IPS-18a (cell line): Measurements from ENCODE around the gene ITGB1BP1.

Source experiments
- H3K27ac ChIP-seq: one replicate; pipeline ENCODE4 v1.5.1; 2013; ENCODE audit warnings: low read length
- H3K27me3 ChIP-seq: one replicate; pipeline ENCODE4 v1.6.1; 2013; ENCODE audit warnings: mild to moderate bottlenecking, low read length; ENCODE audit not compliant: control insufficient read depth, insufficient read depth
- H3K36me3 ChIP-seq: one replicate; pipeline ENCODE4 v1.6.1; 2013; ENCODE audit warnings: low read depth, low read length; ENCODE audit not compliant: control insufficient read depth
- H3K4me1 ChIP-seq: one replicate; pipeline ENCODE4 v1.6.1; 2013; ENCODE audit warnings: low read depth, low read length; ENCODE audit not compliant: control insufficient read depth
- H3K4me3 ChIP-seq: one replicate; pipeline ENCODE4 v1.5.1; 2013; ENCODE audit warnings: low read length
- H3K9ac ChIP-seq: one replicate; pipeline ENCODE4 v1.6.1; 2013; ENCODE audit warnings: mild to moderate bottlenecking, low read length, moderate library complexity
- H3K9me3 ChIP-seq: one replicate; pipeline ENCODE4 v1.6.1; 2013; ENCODE audit warnings: low read depth, low read length; ENCODE audit not compliant: control insufficient read depth

Gene ITGB1BP1

GRCh38 chr2:9422321-9423099, 818 bp downstream of the ITGB1BP1 start:
- Histone ChIP-seq H3K4me1 (peaks cover 5% of the 10 kb centered on the region), H3K9me3 (no peaks in the 10 kb centered on the region), H3K27ac (no peak overlapping the region), H3K27me3 (peaks cover 9% of the 10 kb centered on the region), H3K4me3 (peak overlapping the region; percentile 93), H3K9ac (no peak overlapping the region), H3K36me3 (no peaks in the 10 kb centered on the region)

GRCh38 chr2:9420495-9420894, 2.8 kb downstream of the ITGB1BP1 start:
- Histone ChIP-seq H3K27ac (no peak overlapping the region), H3K36me3 (no peaks in the 10 kb centered on the region), H3K4me1 (peaks cover 5% of the 10 kb centered on the region), H3K27me3 (peaks cover 9% of the 10 kb centered on the region), H3K9me3 (no peaks in the 10 kb centered on the region), H3K4me3 (no peak overlapping the region), H3K9ac (no peak overlapping the region)

- H3K9ac ChIP-seq, result no peak overlapping the region
- no peak overlapping the region for H3K4me3 ChIP-seq
- H3K9me3 ChIP-seq, result no peaks in the 10 kb centered on the region
- peaks cover 9% of the 10 kb centered on the region for H3K27me3 ChIP-seq
- no peak overlapping the region for H3K27ac ChIP-seq
- H3K4me1 ChIP-seq, result peaks cover 2% of the 10 kb centered on the region
- no peaks in the 10 kb centered on the region for H3K36me3 ChIP-seq
These were observed 3.8 kb downstream of the ITGB1BP1 start for GRCh38 chr2:9419541-9419940.

DNA sequence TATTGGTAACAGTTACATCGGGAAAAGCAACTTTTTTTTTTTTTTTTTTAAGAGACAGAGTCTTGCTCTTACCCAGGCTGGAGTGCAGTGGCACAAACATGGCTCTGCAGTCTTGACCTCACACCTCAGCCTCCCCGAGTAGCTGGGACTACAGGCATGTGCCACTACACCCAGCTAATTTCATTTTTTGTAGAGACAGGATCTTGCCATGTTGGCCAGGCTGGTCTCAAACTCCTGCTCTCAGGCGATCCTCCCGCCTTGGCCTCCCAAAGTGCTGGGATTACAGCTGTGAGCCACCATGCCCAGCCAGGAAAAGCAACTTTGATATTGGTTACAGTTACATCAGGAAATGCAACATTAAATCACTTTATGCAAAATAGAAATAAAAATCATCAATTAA, 4.6 kb downstream of the ITGB1BP1 start:
- Histone ChIP-seq H3K27ac (no peak overlapping the region), H3K4me1 (no peaks in the 10 kb centered on the region), H3K36me3 (no peaks in the 10 kb centered on the region), H3K9ac (no peak overlapping the region), H3K9me3 (no peaks in the 10 kb centered on the region), H3K4me3 (no peak overlapping the region), H3K27me3 (peaks cover 9% of the 10 kb centered on the region)

DNA sequence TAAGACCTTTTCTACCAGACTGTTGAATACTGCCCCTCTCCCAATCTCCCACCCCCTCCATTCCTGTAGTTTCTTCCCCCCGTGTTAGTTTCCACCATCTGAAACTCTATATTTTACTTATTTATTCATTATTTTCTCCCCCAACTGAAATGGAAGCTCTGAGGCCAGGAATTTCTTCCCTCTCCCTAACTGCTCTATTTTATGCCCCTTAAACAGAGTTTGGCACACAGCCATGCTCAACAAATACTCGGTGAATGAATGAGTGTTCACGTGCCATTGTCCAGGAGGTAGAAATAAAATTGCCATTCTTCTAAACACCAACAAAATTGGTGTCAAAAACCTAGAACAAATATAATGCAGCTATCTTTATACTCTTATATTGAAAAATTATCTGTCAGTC, 5.6 kb downstream of the ITGB1BP1 start:
- Histone ChIP-seq H3K36me3 (no peaks in the 10 kb centered on the region), H3K9ac (no peak overlapping the region), H3K27me3 (peaks cover 9% of the 10 kb centered on the region), H3K4me1 (no peaks in the 10 kb centered on the region), H3K9me3 (no peaks in the 10 kb centered on the region), H3K27ac (no peak overlapping the region), H3K4me3 (no peak overlapping the region)

DNA sequence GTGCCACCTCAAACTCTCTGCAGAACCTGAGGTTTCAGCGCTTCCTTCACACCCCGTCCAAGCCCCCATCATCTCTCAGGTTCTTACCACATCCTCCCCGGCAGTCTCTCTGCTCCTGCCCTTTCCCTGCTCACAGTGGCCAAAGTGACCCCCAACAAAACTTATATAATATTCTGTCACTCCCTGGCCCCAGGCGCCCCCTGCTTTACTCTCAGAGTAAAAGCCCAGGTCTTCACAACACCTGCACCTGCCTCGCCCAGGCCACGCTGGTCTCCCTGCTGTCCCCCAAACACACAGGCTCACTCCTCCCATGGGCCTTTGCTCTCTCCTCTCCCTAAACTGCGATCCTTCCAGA, 6.4 kb downstream of the ITGB1BP1 start:
- Histone ChIP-seq H3K9ac (no peak overlapping the region), H3K4me3 (no peak overlapping the region), H3K36me3 (no peaks in the 10 kb centered on the region), H3K27ac (no peak overlapping the region), H3K4me1 (no peaks in the 10 kb centered on the region), H3K27me3 (peaks cover 4% of the 10 kb centered on the region), H3K9me3 (no peaks in the 10 kb centered on the region)

DNA sequence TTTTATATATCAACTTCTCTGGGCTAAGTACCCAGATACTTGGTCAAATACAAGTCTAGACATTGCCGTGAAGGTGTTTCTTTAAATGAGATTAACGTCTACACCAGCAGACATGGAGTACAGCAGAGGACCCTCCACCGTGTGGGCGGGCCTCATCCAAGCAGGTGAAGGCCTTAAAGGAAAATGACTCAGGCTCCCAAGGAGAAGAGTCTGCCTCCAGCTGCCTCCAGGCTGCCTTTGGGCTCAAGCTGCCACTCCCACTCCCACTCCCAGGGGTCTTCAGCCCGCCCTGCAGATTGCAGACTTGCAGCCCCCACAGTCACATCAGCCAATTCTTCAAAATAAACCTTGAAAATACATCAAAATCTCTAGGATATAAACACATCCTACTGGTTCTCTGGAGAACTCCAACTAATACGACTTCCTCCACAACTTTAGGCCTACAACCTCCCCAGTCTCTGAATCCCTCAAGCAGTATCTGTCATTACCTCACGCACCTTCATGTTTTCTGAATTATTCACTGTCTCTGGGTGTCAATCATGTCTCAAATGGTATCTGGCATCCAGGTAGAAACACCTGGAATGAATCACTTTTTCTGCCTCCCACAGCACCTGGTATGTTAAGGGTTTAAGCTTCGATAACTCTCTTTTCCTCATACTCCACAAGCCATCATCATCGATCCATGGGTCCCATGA, 6.9 kb downstream of the ITGB1BP1 start:
- Histone ChIP-seq H3K9me3 (no peaks in the 10 kb centered on the region), H3K27me3 (no peaks in the 10 kb centered on the region), H3K9ac (no peak overlapping the region), H3K4me3 (no peak overlapping the region), H3K36me3 (no peaks in the 10 kb centered on the region), H3K27ac (no peak overlapping the region), H3K4me1 (no peaks in the 10 kb centered on the region)

DNA sequence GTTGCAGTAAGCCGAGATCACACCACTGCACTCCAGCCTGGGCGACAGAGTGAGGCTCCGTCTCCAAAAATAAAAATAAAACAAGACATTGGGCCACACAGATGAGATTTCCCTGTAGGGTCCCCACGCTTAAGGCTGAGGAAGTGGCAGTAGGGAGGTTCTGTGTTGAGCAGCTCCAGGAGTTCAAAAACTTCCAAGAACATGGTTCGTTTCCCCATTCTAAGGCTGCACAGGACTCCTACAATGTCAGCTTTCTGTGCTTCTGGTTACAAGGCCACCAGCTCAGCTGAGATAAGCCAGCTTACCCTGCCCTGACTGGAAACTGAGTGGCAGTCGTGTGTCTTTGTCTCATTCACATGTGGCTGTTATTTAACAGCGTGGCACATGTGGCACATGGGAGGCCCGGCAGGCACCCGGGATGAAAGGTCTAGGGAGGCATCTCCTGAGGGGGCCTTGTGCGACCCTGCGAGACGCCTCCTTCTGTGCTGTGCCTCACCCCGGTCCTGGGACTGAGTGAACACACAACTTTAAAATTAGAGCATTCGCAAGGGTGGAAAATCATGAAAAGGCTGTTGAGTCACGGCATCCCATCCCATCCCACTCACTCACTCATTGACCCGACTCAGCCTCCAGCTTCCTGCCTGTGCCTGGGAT, 7.7 kb downstream of the ITGB1BP1 start:
- Histone ChIP-seq H3K27me3 (no peaks in the 10 kb centered on the region), H3K9ac (no peak overlapping the region), H3K4me3 (no peak overlapping the region), H3K9me3 (no peaks in the 10 kb centered on the region), H3K27ac (no peak overlapping the region), H3K4me1 (no peaks in the 10 kb centered on the region), H3K36me3 (no peaks in the 10 kb centered on the region)

DNA sequence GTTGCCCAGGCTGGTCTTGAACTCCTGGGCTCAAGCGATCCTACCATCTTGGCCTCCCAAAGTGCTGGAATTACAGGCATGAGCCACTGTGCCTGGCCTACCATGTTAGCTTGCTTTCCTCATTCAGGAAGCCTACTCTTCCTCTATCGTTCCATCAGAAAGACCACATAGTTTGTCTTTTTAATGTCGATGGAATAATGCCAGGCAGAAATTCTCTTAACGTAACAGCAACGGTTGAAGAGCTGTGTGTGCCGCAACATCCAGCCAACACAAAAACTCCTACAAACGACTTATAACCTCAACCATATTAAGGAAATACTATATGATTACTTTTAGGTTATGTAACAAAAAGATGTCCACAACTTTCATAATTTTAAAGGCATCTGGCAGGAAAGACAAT, 10.5 kb downstream of the ITGB1BP1 start:
- Histone ChIP-seq H3K4me3 (no peak overlapping the region), H3K27ac (no peak overlapping the region), H3K4me1 (no peaks in the 10 kb centered on the region), H3K36me3 (no peaks in the 10 kb centered on the region), H3K9ac (no peak overlapping the region), H3K27me3 (no peaks in the 10 kb centered on the region), H3K9me3 (no peaks in the 10 kb centered on the region)

- Histone ChIP-seq H3K4me1 (no peaks in the 10 kb centered on the region), H3K36me3 (no peaks in the 10 kb centered on the region), H3K4me3 (no peak overlapping the region), H3K27ac (no peak overlapping the region), H3K27me3 (no peaks in the 10 kb centered on the region), H3K9ac (no peak overlapping the region), H3K9me3 (no peaks in the 10 kb centered on the region)
These were observed 13.2 kb downstream of the ITGB1BP1 start for GRCh38 chr2:9410108-9410507.

DNA sequence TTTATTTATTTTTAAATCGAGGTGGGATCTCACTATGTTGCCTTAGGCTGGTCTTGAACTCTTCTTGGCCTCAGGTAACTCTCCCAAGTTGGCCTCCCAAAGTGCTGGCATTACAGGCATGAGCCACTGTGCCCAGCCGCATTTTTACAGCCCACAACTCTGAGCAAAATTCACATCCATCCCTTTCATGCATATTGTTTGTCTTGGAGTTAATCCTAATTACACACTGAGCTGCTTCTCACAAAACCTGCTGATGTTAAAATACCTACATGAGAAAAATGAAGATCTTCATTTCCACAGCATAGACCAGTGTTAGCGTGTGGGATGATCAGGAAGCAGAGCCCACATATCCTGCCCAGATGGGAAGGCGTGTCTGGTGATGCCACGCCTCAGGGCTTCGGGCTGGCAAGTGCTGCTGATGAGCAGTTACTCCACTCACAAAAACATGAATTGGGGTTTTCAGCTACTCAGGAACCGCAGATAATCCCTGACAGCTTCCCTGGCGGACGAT, 14.6 kb downstream of the ITGB1BP1 start:
- Histone ChIP-seq H3K4me1 (no peaks in the 10 kb centered on the region), H3K9me3 (no peaks in the 10 kb centered on the region), H3K9ac (no peak overlapping the region), H3K4me3 (no peak overlapping the region), H3K27ac (no peak overlapping the region), H3K36me3 (no peaks in the 10 kb centered on the region), H3K27me3 (no peaks in the 10 kb centered on the region)
